H9 (cell line): Measurements from ENCODE around the gene KIT. TPM values are rescaled to one million over a fixed set of nuclear protein-coding genes. Genes with fewer than 3 reads are reported as not detected.

Experiments used
- DNase-seq: peaks from one replicate; pipeline ENCODE4 v3.0.0-alpha.2; 2017
- H2AFZ ChIP-seq: one replicate; pipeline ENCODE4 v1.6.1; 2013; ENCODE audit warnings: mild to moderate bottlenecking, low read length, control low read depth, moderate library complexity
- H2AK5ac ChIP-seq: 2 replicates; pipeline ENCODE4 v1.6.1; 2013; ENCODE audit warnings: low read length, control low read depth, mixed read lengths; ENCODE audit not compliant: insufficient read length
- H2BK120ac ChIP-seq: one replicate; pipeline ENCODE4 v1.6.1; 2013; ENCODE audit warnings: low read depth, mild to moderate bottlenecking, low read length, control low read depth, inconsistent platforms; ENCODE audit not compliant: poor library complexity, severe bottlenecking
- H2BK12ac ChIP-seq: 2 replicates; pipeline ENCODE4 v1.6.1; 2013; ENCODE audit warnings: low read length, control low read depth, mixed read lengths, low read depth; ENCODE audit not compliant: insufficient read length
- H2BK15ac ChIP-seq: 2 replicates; pipeline ENCODE4 v1.6.1; 2013; ENCODE audit warnings: low read depth, low read length, control low read depth
- H2BK20ac ChIP-seq: one replicate; pipeline ENCODE4 v1.6.1; 2013; ENCODE audit warnings: low read depth, mild to moderate bottlenecking, low read length, control low read depth, inconsistent platforms; ENCODE audit not compliant: poor library complexity, severe bottlenecking
- H2BK5ac ChIP-seq: 2 replicates; pipeline ENCODE4 v1.6.1; 2013; ENCODE audit warnings: low read length, control low read depth, mixed read lengths; ENCODE audit not compliant: insufficient read length
- H3K14ac ChIP-seq: 2 replicates; pipeline ENCODE4 v1.6.1; 2013; ENCODE audit warnings: low read length, control low read depth; ENCODE audit not compliant: insufficient read depth
- H3K18ac ChIP-seq: 2 replicates; pipeline ENCODE4 v1.6.1; 2013; ENCODE audit warnings: low read depth, mild to moderate bottlenecking, mixed read lengths, low read length, control low read depth; ENCODE audit not compliant: insufficient read length
- H3K23ac ChIP-seq: 2 replicates; pipeline ENCODE4 v1.6.1; 2013; ENCODE audit warnings: low read length, control low read depth, mixed read lengths, low read depth; ENCODE audit not compliant: insufficient read length
- H3K23me2 ChIP-seq: 2 replicates; pipeline ENCODE4 v1.6.1; 2013; ENCODE audit warnings: low read depth, mild to moderate bottlenecking, mixed read lengths, low read length, control low read depth; ENCODE audit not compliant: insufficient read length, poor library complexity, severe bottlenecking
- H3K27ac ChIP-seq: 2 replicates; pipeline ENCODE4 v1.5.1; 2013; ENCODE audit warnings: low read length, control low read depth, mixed read lengths, low read depth; ENCODE audit not compliant: insufficient read length
- H3K27me3 ChIP-seq: 2 replicates; pipeline ENCODE4 v1.6.1; 2013; ENCODE audit warnings: low read length, control low read depth, inconsistent platforms; ENCODE audit not compliant: insufficient read depth
- H3K4ac ChIP-seq: 2 replicates; pipeline ENCODE4 v1.6.1; 2013; ENCODE audit warnings: low read depth, mild to moderate bottlenecking, control low read depth, inconsistent platforms, low read length, moderate library complexity
- H3K4me1 ChIP-seq: 2 replicates; pipeline ENCODE4 v1.6.1; 2013; ENCODE audit warnings: low read length, control low read depth, inconsistent platforms; ENCODE audit not compliant: insufficient read depth
- H3K4me2 ChIP-seq: 2 replicates; pipeline ENCODE4 v1.6.1; 2013; ENCODE audit warnings: low read length, control low read depth, mixed read lengths; ENCODE audit not compliant: insufficient read length, insufficient read depth
- H3K56ac ChIP-seq: 2 replicates; pipeline ENCODE4 v1.6.1; 2013; ENCODE audit warnings: low read depth, mild to moderate bottlenecking, mixed read lengths, low read length, control low read depth; ENCODE audit not compliant: insufficient read length
- H3K79me1 ChIP-seq: 2 replicates; pipeline ENCODE4 v1.6.1; 2013; ENCODE audit warnings: low read depth, mild to moderate bottlenecking, moderate library complexity, low read length, control low read depth, inconsistent platforms; ENCODE audit not compliant: insufficient read depth, poor library complexity, severe bottlenecking
- H3K79me2 ChIP-seq: 2 replicates; pipeline ENCODE4 v1.6.1; 2013; ENCODE audit warnings: low read length, control low read depth, inconsistent platforms; ENCODE audit not compliant: insufficient read depth
- H3K9ac ChIP-seq: 2 replicates; pipeline ENCODE4 v1.6.1; 2013; ENCODE audit warnings: low read length, control low read depth, mixed read lengths; ENCODE audit not compliant: insufficient read length; ENCODE audit errors: extremely low read depth
- H3K9me3 ChIP-seq: one replicate; pipeline ENCODE4 v1.6.1; 2013; ENCODE audit warnings: low read depth, low read length, inconsistent platforms; ENCODE audit not compliant: control insufficient read depth
- H3T11ph ChIP-seq: one replicate; pipeline ENCODE4 v1.6.1; 2013; ENCODE audit warnings: mild to moderate bottlenecking, low read length, control low read depth, inconsistent platforms
- H4K20me1 ChIP-seq: one replicate; pipeline ENCODE4 v1.6.1; 2013; ENCODE audit not compliant: control insufficient read depth, insufficient read length, insufficient read depth
- H4K5ac ChIP-seq: 2 replicates; pipeline ENCODE4 v1.6.1; 2013; ENCODE audit warnings: low read depth, mild to moderate bottlenecking, mixed read lengths, low read length, control low read depth; ENCODE audit not compliant: insufficient read length
- H4K8ac ChIP-seq: replicated peaks from 2 replicates; pipeline ENCODE4 v1.6.1; 2013; ENCODE audit warnings: low read length, control low read depth, mixed read lengths, low read depth; ENCODE audit not compliant: insufficient read length
- H4K91ac ChIP-seq: 2 replicates; pipeline ENCODE4 v1.6.1; 2013; ENCODE audit warnings: low read depth, mild to moderate bottlenecking, moderate library complexity, mixed read lengths, low read length, control low read depth; ENCODE audit not compliant: insufficient read length
- H3K27ac Mint-ChIP-seq, 3 experiments: 2 replicates in 2 of 3; 3 replicates in 1 of 3; pipeline ENCODE4 v1.8.0; 2020 to 2021; ENCODE audit warnings: mixed read lengths in 3 of 3, mild to moderate bottlenecking in 1 of 3, moderate library complexity in 1 of 3
- H3K27me3 Mint-ChIP-seq: 2 replicates; pipeline ENCODE4 v1.8.0; 2021; ENCODE audit warnings: low read depth, mild to moderate bottlenecking, moderate library complexity, mixed read lengths
- H3K36me3 Mint-ChIP-seq, 3 experiments: 2 replicates in 2 of 3; 3 replicates in 1 of 3; pipeline ENCODE4 v1.8.0; 2020 to 2021; ENCODE audit warnings: low read depth in 3 of 3, mixed read lengths in 3 of 3; ENCODE audit not compliant: insufficient read depth in 1 of 3
- H3K4me1 Mint-ChIP-seq, 2 experiments: 2 replicates each; pipeline ENCODE4 v1.8.0; 2020; ENCODE audit warnings: mixed read lengths in 2 of 2
- H3K4me3 Mint-ChIP-seq, 2 experiments: 2 replicates in 1 of 2; 3 replicates in 1 of 2; pipeline ENCODE4 v1.8.0; 2020 to 2021; ENCODE audit warnings: mild to moderate bottlenecking in 2 of 2, mixed read lengths in 2 of 2, moderate library complexity in 1 of 2
- H3K9me3 Mint-ChIP-seq, 2 experiments: 2 replicates in 1 of 2; 3 replicates in 1 of 2; pipeline ENCODE4 v1.8.0; 2020; ENCODE audit warnings: mild to moderate bottlenecking in 2 of 2, mixed read lengths in 2 of 2, moderate library complexity in 1 of 2
- WGBS: extraction: QIAGEN DNeasy Blood & Tissue Kit; methylation state at CpG from one replicate; pipeline ENCODE4 v1.1.7; 2013; ENCODE audit warnings: missing lambda C conversion rate, low lambda C conversion rate, mixed read lengths; ENCODE audit not compliant: insufficient read length; ENCODE audit errors: extremely low coverage; 5-methylcytosine and 5-hydroxymethylcytosine counted together
- total RNA-seq: library from RNA; stranded (reverse); gene quantifications from 2 replicates; pipeline ENCODE4 v1.2.1, GENCODE V29; 2021
- TF ChIP-seq, protein P1 (sequence below): fragments of 200-600 bp; sonication (generic); conservative IDR thresholded peaks from 3 replicates; pipeline ENCODE4 v1.8.0; 2021; ENCODE audit warnings: antibody characterized with exemption, mild to moderate bottlenecking

Gene KIT
- total RNA-seq, 1 experiment from 2014 or later: 6.7 TPM

DNA sequence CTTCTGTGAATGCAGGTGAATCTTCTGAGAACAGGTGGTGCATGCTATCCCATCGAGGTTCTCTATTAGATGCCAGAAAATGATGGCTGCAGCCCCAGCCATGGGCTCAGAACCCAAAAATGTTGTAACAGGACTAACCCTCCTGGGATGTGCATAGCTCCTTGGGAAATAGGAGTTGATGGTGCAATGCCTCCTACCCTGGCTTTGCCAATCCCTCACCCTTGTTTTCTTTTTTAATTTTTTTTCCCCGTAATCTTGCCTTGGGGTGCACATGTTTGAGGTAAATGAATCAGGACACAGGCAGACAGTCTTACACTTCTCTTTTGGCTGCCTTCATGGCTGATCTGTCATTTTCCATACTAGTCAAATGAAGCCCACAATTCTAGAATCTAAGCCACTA, 96.6 kb downstream of the KIT start:
- Histone ChIP-seq H2BK5ac (no peak overlapping the region), H3K79me1 (no peaks in the 10 kb centered on the region), H3K27ac (no peak overlapping the region), H3K56ac (no peak overlapping the region), H2BK15ac (no peak overlapping the region), H2AK5ac (no peak overlapping the region), H3K4me1 (no peaks in the 10 kb centered on the region), H4K5ac (no peak overlapping the region), H3K4me2 (no peak overlapping the region), H2BK120ac (no peak overlapping the region), H3K23ac (no peak overlapping the region), H4K91ac (no peak overlapping the region), H3K9ac (no peak overlapping the region), H4K20me1 (no peaks in the 10 kb centered on the region), H4K8ac (no peak overlapping the region), H3K27me3 (no peaks in the 10 kb centered on the region), H3K14ac (no peak overlapping the region), H3T11ph (no peak overlapping the region), H3K23me2 (no peaks in the 10 kb centered on the region), H2AFZ (no peak overlapping the region), H3K4ac (no peak overlapping the region), H2BK12ac (no peak overlapping the region), H3K9me3 (no peaks in the 10 kb centered on the region), H3K79me2 (no peaks in the 10 kb centered on the region), H2BK20ac (no peak overlapping the region), H3K18ac (no peak overlapping the region)
- no CpG with 5 or more reads among the region's 2 CpGs for WGBS
- Mint-ChIP-seq H3K27me3 (peaks cover 5% of the 10 kb centered on the region), H3K9me3 (peaks cover 11 to 12% of the 10 kb centered on the region in 2 experiments; a peak in 4 of 5 replicates), H3K4me3 (no peak overlapping the region), H3K27ac (no peak overlapping the region), H3K36me3 (peaks cover 0 to 7% (median 2%) of the 10 kb centered on the region in 3 experiments; a peak in 3 of 7 replicates), H3K4me1 (peaks cover 5% of the 10 kb centered on the region in 2 experiments)
- no peak for DNase-seq
- TF ChIP-seq, protein P1, sequence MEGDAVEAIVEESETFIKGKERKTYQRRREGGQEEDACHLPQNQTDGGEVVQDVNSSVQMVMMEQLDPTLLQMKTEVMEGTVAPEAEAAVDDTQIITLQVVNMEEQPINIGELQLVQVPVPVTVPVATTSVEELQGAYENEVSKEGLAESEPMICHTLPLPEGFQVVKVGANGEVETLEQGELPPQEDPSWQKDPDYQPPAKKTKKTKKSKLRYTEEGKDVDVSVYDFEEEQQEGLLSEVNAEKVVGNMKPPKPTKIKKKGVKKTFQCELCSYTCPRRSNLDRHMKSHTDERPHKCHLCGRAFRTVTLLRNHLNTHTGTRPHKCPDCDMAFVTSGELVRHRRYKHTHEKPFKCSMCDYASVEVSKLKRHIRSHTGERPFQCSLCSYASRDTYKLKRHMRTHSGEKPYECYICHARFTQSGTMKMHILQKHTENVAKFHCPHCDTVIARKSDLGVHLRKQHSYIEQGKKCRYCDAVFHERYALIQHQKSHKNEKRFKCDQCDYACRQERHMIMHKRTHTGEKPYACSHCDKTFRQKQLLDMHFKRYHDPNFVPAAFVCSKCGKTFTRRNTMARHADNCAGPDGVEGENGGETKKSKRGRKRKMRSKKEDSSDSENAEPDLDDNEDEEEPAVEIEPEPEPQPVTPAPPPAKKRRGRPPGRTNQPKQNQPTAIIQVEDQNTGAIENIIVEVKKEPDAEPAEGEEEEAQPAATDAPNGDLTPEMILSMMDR: no peak
